Esophagus muscularis mucosa (tissue), 4 donors: ENCODE measurements around the gene BPTF.

Experiments
- CTCF ChIP-seq, 3 experiments: fragments of 200-600 bp in 2 of 3; fragments of 450-650 bp in 1 of 3; sonication (generic) in 2 of 3; IDR thresholded peaks; one replicate each; pipeline ENCODE4 v1.5.1; 2017 to 2019; ENCODE audit warnings: antibody characterized with exemption in 3 of 3, mild to moderate bottlenecking in 2 of 3, moderate library complexity in 1 of 3
- EP300 ChIP-seq: sonication (generic); formaldehyde crosslinking; IDR thresholded peaks from one replicate; pipeline ENCODE4 v1.6.1; 2017; ENCODE audit warnings: antibody characterized with exemption
- POLR2A ChIP-seq: fragments of 450-650 bp; IDR thresholded peaks from one replicate; pipeline ENCODE4 v1.6.1; 2017; ENCODE audit warnings: antibody characterized with exemption, moderate library complexity, mild to moderate bottlenecking, low read depth
- POLR2AphosphoS5 ChIP-seq, 2 donors: sonication (generic); formaldehyde crosslinking; IDR thresholded peaks; one replicate each; pipeline ENCODE4 v1.6.1; 2017; ENCODE audit warnings: antibody characterized with exemption in 2 of 2

GRCh38 chr17:67998466-67998865 lies 173.2 kb downstream of the BPTF start:
- TF ChIP-seq EP300 (no peak), CTCF (IDR thresholded peaks at IDR 0.05) (no peak), POLR2AphosphoS5 (IDR thresholded peaks at IDR 0.05) (no peak), POLR2A (no peak)
